Raji (cell line): ENCODE measurements around the gene ERCC4.

ENCODE experiments used
- POLR2A ChIP-seq: IDR thresholded peaks from 2 replicates; pipeline ENCODE4 v1.6.1; 2011; ENCODE audit warnings: low read depth, low read length, control low read depth; ENCODE audit not compliant: insufficient read depth

ERCC4 gene

DNA sequence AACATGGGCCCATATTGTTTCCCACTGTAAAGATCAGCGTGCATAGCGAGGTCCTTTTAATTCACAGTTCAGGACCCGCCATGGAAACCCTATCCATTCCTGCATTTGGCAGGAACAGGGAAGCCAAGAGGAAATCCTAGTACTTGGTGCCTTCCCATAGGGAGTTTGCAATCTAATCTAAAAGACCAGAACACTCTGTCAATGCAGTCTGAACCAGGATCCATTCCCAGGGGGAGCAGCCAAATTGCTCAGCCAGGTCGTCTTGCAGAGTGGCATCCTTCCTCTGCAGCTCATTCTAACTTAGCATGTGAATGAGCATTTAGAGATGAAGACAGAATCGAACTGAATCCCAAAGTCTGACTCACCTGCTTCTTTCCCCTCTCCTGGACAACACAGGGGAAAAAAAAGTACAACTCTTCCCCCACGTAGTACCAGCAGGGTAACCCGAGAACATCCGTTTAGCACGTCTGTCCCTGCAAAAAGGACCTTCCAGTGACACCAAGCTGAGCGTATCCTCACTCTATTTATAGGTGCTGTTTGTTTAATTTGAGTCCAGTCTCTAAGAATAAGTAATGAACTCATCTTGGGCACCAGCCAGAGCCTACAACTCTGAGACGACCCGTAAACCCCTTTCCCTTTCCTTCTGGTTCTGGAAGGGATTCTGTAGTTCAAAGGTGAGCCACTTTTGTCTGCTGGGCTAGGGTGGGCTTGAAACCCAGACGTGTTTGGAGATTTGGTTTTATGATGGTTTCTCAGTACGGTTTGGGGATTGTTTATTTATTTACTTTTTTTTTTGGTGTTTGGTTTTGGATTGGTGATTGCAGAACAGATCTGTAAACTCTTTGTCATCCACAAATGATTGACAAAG, 74.5 kb downstream of the ERCC4 start:
- no peak for TF ChIP-seq POLR2A

GRCh38 chr16:13995194-13995593, 75.2 kb downstream of the ERCC4 start:
- TF ChIP-seq POLR2A, result no peak

- no peak for TF ChIP-seq POLR2A
These were observed 76.9 kb downstream of the ERCC4 start for GRCh38 chr16:13996778-13997288.

GRCh38 chr16:13997526-13997925, 77.6 kb downstream of the ERCC4 start:
- no peak for TF ChIP-seq POLR2A

- TF ChIP-seq POLR2A, result no peak
These were observed 78.0 kb downstream of the ERCC4 start for GRCh38 chr16:13997933-13998332.

DNA sequence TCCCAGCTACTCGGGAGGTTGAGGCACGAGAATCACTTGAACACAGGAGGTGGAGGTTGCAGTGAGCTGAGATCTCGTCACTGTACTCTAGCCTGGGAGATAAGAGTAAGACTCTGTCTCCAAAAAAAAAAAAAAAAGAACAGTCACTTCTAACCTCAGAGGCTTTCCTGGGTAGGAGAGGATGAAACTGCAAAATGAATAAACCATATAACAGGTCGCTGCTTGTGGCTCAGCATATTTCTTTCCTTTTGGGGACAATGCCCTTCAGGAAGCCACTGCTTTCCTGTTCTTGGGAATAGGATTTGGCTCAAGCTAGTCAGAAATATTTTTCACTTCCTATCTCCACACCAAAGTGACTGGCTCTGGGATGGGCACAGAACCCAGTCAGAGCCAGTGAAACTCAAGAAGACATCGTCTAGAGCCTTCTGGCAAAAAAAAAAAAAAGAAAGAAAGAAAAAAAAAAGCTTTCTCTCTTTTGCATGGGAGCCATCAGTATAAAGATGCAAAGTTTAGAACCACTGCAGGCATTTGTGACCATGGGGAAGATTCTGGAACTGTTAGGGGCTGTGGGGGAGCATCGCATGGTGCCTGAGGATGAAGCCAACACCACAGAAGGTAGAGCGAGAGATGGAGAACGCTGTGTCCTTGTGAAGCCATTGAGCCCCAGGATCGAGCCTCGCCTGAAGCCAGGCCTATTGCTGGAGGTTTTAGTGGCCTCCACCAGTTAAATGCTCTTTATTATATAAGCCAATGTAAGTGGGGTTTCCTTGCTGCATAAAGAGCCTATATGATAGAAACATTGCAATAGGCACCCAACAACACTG, 79.3 kb downstream of the ERCC4 start:
- no peak for TF ChIP-seq POLR2A

GRCh38 chr16:13999895-14000425, 80.0 kb downstream of the ERCC4 start:
- TF ChIP-seq POLR2A, result no peak

- no peak for TF ChIP-seq POLR2A
These were observed 81.6 kb downstream of the ERCC4 start for GRCh38 chr16:14001521-14001920.
